ENCODE measurements around the gene CD2BP2. TPM values are rescaled to one million over a fixed set of nuclear protein-coding genes. Genes with fewer than 3 reads are reported as not detected.

The CD2BP2 gene
- total RNA-seq, 4 donors from 2014 or later: 32.2 to 39.9 (median 35.3) TPM

- TF ChIP-seq POLR2A (IDR thresholded peaks at IDR 0.05): no peak
- no peak for TF ChIP-seq CTCF (IDR thresholded peaks at IDR 0.05)
- Histone ChIP-seq H3K27ac (no peak overlapping the region), H3K4me1 (peaks cover 0 to 33% (median 7%) of the 10 kb centered on the region in 4 donors), H3K4me3 (no peak overlapping the region), H3K27me3 (no peaks in the 10 kb centered on the region), H3K36me3 (peaks cover 0 to 66% (median 0%) of the 10 kb centered on the region in 3 donors), H3K9me3 (no peaks in the 10 kb centered on the region)
- DNase-seq: no peak
Measured at GRCh38 chr16:30357715-30358576, 2.8 kb upstream of the CD2BP2 start.

- Histone ChIP-seq H3K9me3 (no peaks in the 10 kb centered on the region), H3K4me1 (peaks cover 0 to 40% (median 7%) of the 10 kb centered on the region in 4 donors), H3K27ac (peak overlapping the region in 2 of 4 donors; percentile 93 to 98), H3K27me3 (no peaks in the 10 kb centered on the region), H3K36me3 (peaks cover 0 to 66% (median 0%) of the 10 kb centered on the region in 3 donors), H3K4me3 (no peak overlapping the region)
- TF ChIP-seq CTCF (IDR thresholded peaks at IDR 0.05) (no peak), POLR2A (IDR thresholded peaks at IDR 0.05) (no peak)
- DNase-seq: no peak
Measured at GRCh38 chr16:30357085-30357714, 2.1 kb upstream of the CD2BP2 start.

- H3K4me3 ChIP-seq: peak overlapping the region in 2 of 4 donors; percentile 68 to 93
- peaks cover 0 to 47% (median 7%) of the 10 kb centered on the region in 4 donors for H3K4me1 ChIP-seq
- peaks cover 0 to 70% (median 0%) of the 10 kb centered on the region in 3 donors for H3K36me3 ChIP-seq
- TF ChIP-seq POLR2A (IDR thresholded peaks at IDR 0.05) (no peak), CTCF (IDR thresholded peaks at IDR 0.05) (no peak)
- no peaks in the 10 kb centered on the region for H3K27me3 ChIP-seq
- peak in 1 of 3 donors; percentile 40 for DNase-seq
- H3K27ac ChIP-seq: peak overlapping the region; percentile 86 to 98 (median 90)
- no peaks in the 10 kb centered on the region for H3K9me3 ChIP-seq
Measured at GRCh38 chr16:30356401-30357084, 1.4 kb upstream of the CD2BP2 start.

- peak overlapping the region; percentile 86 to 98 (median 90) for H3K27ac ChIP-seq
- H3K27me3 ChIP-seq: no peaks in the 10 kb centered on the region
- TF ChIP-seq CTCF (IDR thresholded peaks at IDR 0.05) (no peak), POLR2A (IDR thresholded peaks at IDR 0.05) (no peak)
- no peak for DNase-seq
- H3K4me1 ChIP-seq: peaks cover 0 to 53% (median 8%) of the 10 kb centered on the region in 4 donors
- H3K4me3 ChIP-seq: peak overlapping the region; percentile 66 to 93 (median 70)
- H3K36me3 ChIP-seq: peaks cover 0 to 70% (median 0%) of the 10 kb centered on the region in 3 donors
- H3K9me3 ChIP-seq: no peaks in the 10 kb centered on the region
Measured at GRCh38 chr16:30355954-30356308, 823 bp upstream of the CD2BP2 start.

GRCh38 chr16:30354423-30355143, 525 bp downstream of the CD2BP2 start:
- Histone ChIP-seq H3K36me3 (peaks cover 0 to 64% (median 0%) of the 10 kb centered on the region in 3 donors), H3K4me3 (peak overlapping the region; percentile 66 to 93 (median 70)), H3K4me1 (peaks cover 0 to 62% (median 10%) of the 10 kb centered on the region in 4 donors), H3K9me3 (no peaks in the 10 kb centered on the region), H3K27me3 (no peaks in the 10 kb centered on the region), H3K27ac (peak overlapping the region; percentile 86 to 98 (median 90))
- no peak for TF ChIP-seq CTCF (IDR thresholded peaks at IDR 0.05)
- TF ChIP-seq POLR2A (IDR thresholded peaks at IDR 0.05): no peak
- no peak for DNase-seq
